Measurements from ENCODE around the gene TMEM203. TPM values are rescaled to one million over a fixed set of nuclear protein-coding genes. Genes with fewer than 3 reads are reported as not detected.

The TMEM203 gene
- polyA plus RNA-seq, 1 of the 3 experiments (the other 2 are of a cell fraction), result 55.6 TPM

GRCh38 chr9:137236936-137237421 is 31.5 kb upstream of the TMEM203 start:
- Histone ChIP-seq H3K9me3 (no peaks in the 10 kb centered on the region), H3K9ac (no peak overlapping the region), H3K9me2 (no peaks in the 10 kb centered on the region), H3K4me2 (no peak overlapping the region), H4K20me1 (ENCODE audit: insufficient read depth) (peaks cover 5% of the 10 kb centered on the region), H3K4me3 (ENCODE audit: low read depth in 2 of 2, low read length in 1 of 2) (no peak overlapping the region), H3K27ac (ENCODE audit: low read depth in 2 of 2, low read length in 1 of 2) (no peak overlapping the region; a peak in 1 of 4 replicates), H2AFZ (ENCODE audit: low read depth) (no peak overlapping the region), H3K79me2 (ENCODE audit: insufficient read depth) (peaks cover 32% of the 10 kb centered on the region), H3K4me1 (ENCODE audit: control insufficient read depth in 1 of 2, insufficient read depth in 2 of 2, low read depth in 1 of 2, low read length in 1 of 2) (peaks cover 9 to 23% of the 10 kb centered on the region in 2 experiments; a peak in 2 of 4 replicates), H3F3A (replicated peaks; ENCODE audit: insufficient read depth) (peaks cover 9% of the 10 kb centered on the region), H3K36me3 (replicated peaks in 1 of 2; ENCODE audit: control insufficient read depth in 1 of 2, insufficient read depth in 2 of 2, low read length in 1 of 2) (peaks cover 0 to 4% of the 10 kb centered on the region in 2 experiments), H3K27me3 (ENCODE audit: insufficient read depth) (no peaks in the 10 kb centered on the region)
- 68% methylated on average over 5 of the region's 11 CpGs for WGBS (ENCODE audit: low lambda C conversion rate)
- TF ChIP-seq REST (IDR thresholded peaks at IDR 0.05; ENCODE audit: low read depth, low read length) (no peak), MXI1 (IDR thresholded peaks at IDR 0.05; ENCODE audit: low read depth, low read length) (no peak), USF2 (IDR thresholded peaks at IDR 0.05; ENCODE audit: borderline replicate concordance, low read depth, low read length) (no peak), USF1 (IDR thresholded peaks at IDR 0.05; ENCODE audit: borderline replicate concordance, low read depth) (no peak), PBX3 (IDR thresholded peaks at IDR 0.05) (no peak), TEAD4 (IDR thresholded peaks at IDR 0.05; ENCODE audit: borderline replicate concordance, insufficient read depth) (no peak), RAD21 (IDR thresholded peaks at IDR 0.05; ENCODE audit: low read length) (no peak), FOSL2 (IDR thresholded peaks at IDR 0.05; ENCODE audit: borderline replicate concordance, low read depth) (no peak), NRF1 (IDR thresholded peaks at IDR 0.05; ENCODE audit: low read depth, low read length) (no peak), JUND (IDR thresholded peaks at IDR 0.05) (no peak), GATA2 (CRISPR knock-in tag; IDR thresholded peaks at IDR 0.05) (no peak), TAF1 (IDR thresholded peaks at IDR 0.05; ENCODE audit: borderline replicate concordance, low read depth, low read length) (no peak), EP300 (IDR thresholded peaks at IDR 0.05; ENCODE audit: borderline replicate concordance in 1 of 2, low read depth in 1 of 2, low read length in 1 of 2) (no peak), ZBTB33 (IDR thresholded peaks at IDR 0.05; ENCODE audit: borderline replicate concordance, low read depth) (no peak), NFIC (IDR thresholded peaks at IDR 0.05; ENCODE audit: borderline replicate concordance) (no peak), SIN3A (IDR thresholded peaks at IDR 0.05; ENCODE audit: borderline replicate concordance, low read depth, low read length) (no peak), EZH2phosphoT487 (IDR thresholded peaks at IDR 0.05; ENCODE audit: borderline replicate concordance, low read depth) (no peak), MAX (IDR thresholded peaks at IDR 0.05; ENCODE audit: low read depth) (no peak), RFX5 (IDR thresholded peaks at IDR 0.05; ENCODE audit: low read length) (no peak), FOXM1 (IDR thresholded peaks at IDR 0.05; ENCODE audit: low read depth) (no peak)
- POLR2A ChIA-PET, result interaction anchor here (0.7 to 1.3 kb wide), 7 partner anchors 17 to 186 kb away, joined by 3 to 4 read pairs (median 3); partner anchors contain the start of genes EXD3, NDOR1, NOXA1 and TMEM203
- DNase-seq, result no peak
- CTCF ChIA-PET, result interaction anchor here (0.6 to 4.5 kb wide), 61 partner anchors 11 to 427 kb away, joined by 3 to 95 read pairs (median 4); partner anchors contain the start of genes ANAPC2, CYSRT1, DPP7 and GRIN1
